Measurements from ENCODE around the gene FRY. TPM values are rescaled to one million over a fixed set of nuclear protein-coding genes. Genes with fewer than 3 reads are reported as not detected.

The FRY gene
- total RNA-seq, 1 experiment from 2014 or later: 1.3 TPM

DNA sequence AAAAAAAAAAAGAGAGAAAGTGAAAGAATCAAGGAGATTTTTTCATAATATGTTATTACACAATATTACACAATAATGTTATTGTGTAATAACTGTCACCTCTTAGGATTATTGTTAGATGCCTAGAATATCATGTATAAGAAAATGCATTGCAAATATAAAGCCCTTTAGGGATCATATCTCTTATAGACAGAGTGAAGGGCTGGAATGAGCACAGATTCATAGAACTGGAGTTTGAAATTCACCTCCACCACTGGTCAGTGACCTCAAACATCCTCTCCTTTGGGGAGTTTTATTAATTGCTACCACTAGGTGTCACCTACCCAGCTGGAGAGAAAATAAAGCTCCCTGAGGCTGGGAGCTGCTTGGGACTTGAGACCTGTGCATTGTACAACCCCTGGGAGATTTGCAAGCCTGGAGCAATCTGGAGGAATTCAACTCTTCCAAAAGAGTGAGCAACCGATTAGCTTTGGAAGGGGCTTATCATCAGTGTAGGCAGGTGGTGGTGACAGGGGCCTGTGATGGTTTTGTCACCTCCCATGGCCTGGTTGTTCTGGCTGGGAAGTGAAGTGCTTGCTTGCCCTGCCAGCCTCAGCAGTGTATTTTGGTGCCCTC lies 30.3 kb upstream of the FRY start:
- Histone ChIP-seq H4K20me1 (ENCODE audit: low read length) (no peaks in the 10 kb centered on the region), H3K9ac (ENCODE audit: low read length) (no peak overlapping the region), H3K4me3 (ENCODE audit: low read length) (no peak overlapping the region), H3K4me1 (ENCODE audit: insufficient read depth, low read length) (peaks cover 5% of the 10 kb centered on the region), H3F3A (ENCODE audit: low read length, unreplicated experiment) (no peaks in the 10 kb centered on the region), H3K27me3 (ENCODE audit: low read length) (no peaks in the 10 kb centered on the region), H3K27ac (ENCODE audit: low read length) (no peak overlapping the region), H3K4me2 (ENCODE audit: low read length) (no peak overlapping the region), H3K36me3 (ENCODE audit: low read depth, low read length) (no peaks in the 10 kb centered on the region), H3K9me3 (ENCODE audit: low read length) (no peaks in the 10 kb centered on the region), H3K9me2 (replicated peaks; ENCODE audit: low read length) (no peaks in the 10 kb centered on the region), H3K79me2 (ENCODE audit: low read length) (no peaks in the 10 kb centered on the region), H2AFZ (ENCODE audit: low read length) (no peak overlapping the region)
- ATAC-seq (no peak), DNase-seq (peak; percentile 60)
- TF ChIP-seq, protein P1, sequence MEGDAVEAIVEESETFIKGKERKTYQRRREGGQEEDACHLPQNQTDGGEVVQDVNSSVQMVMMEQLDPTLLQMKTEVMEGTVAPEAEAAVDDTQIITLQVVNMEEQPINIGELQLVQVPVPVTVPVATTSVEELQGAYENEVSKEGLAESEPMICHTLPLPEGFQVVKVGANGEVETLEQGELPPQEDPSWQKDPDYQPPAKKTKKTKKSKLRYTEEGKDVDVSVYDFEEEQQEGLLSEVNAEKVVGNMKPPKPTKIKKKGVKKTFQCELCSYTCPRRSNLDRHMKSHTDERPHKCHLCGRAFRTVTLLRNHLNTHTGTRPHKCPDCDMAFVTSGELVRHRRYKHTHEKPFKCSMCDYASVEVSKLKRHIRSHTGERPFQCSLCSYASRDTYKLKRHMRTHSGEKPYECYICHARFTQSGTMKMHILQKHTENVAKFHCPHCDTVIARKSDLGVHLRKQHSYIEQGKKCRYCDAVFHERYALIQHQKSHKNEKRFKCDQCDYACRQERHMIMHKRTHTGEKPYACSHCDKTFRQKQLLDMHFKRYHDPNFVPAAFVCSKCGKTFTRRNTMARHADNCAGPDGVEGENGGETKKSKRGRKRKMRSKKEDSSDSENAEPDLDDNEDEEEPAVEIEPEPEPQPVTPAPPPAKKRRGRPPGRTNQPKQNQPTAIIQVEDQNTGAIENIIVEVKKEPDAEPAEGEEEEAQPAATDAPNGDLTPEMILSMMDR (conservative IDR thresholded peaks at IDR 0.05; ENCODE audit: low read depth, low read length): peak; percentile 61
- TF ChIP-seq EZH2phosphoT487 (IDR thresholded peaks at IDR 0.05; ENCODE audit: borderline replicate concordance, low read length) (no peak), EZH2 (IDR thresholded peaks at IDR 0.05; ENCODE audit: low read length, unreplicated experiment) (no peak)
- CTCF ChIA-PET: no interaction called here
- BruUV-seq (replicated peaks): no TSS peak
- intact Hi-C loops (cut with micrococcal nuclease): no loop called here
- POLR2A ChIA-PET (ENCODE audit: unreplicated experiment): no interaction called here

DNA sequence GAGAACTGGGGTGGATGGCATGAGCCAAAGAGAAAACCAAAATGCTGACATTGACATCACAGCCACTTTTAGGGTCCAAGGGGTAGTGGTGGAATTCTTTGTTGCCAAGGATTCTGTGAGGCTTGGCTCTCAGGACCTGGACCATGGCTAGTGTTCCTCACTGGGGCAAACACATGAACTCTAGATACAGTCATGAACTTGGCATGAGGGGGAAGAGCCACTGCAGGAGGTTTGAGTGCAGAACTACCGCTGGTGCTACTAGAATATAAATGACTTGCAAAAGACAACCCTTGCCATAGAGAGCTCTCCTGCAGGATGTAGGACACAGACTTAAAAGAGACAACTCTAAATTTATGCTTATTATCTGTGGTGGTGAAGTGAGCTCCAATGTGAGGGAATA lies 29.8 kb upstream of the FRY start:
- ChIA-PET CTCF (no interaction called here), POLR2A (ENCODE audit: unreplicated experiment) (no interaction called here)
- Histone ChIP-seq H3K27me3 (ENCODE audit: low read length) (no peaks in the 10 kb centered on the region), H3K27ac (ENCODE audit: low read length) (no peak overlapping the region), H2AFZ (ENCODE audit: low read length) (no peak overlapping the region), H3K4me2 (ENCODE audit: low read length) (no peak overlapping the region), H3F3A (ENCODE audit: low read length, unreplicated experiment) (no peaks in the 10 kb centered on the region), H3K9ac (ENCODE audit: low read length) (no peak overlapping the region), H3K9me3 (ENCODE audit: low read length) (no peaks in the 10 kb centered on the region), H3K79me2 (ENCODE audit: low read length) (no peaks in the 10 kb centered on the region), H3K4me1 (ENCODE audit: insufficient read depth, low read length) (peaks cover 5% of the 10 kb centered on the region), H3K36me3 (ENCODE audit: low read depth, low read length) (no peaks in the 10 kb centered on the region), H3K9me2 (replicated peaks; ENCODE audit: low read length) (no peaks in the 10 kb centered on the region), H4K20me1 (ENCODE audit: low read length) (no peaks in the 10 kb centered on the region), H3K4me3 (ENCODE audit: low read length) (no peak overlapping the region)
- DNase-seq (no peak), ATAC-seq (no peak)
- no peak for TF ChIP-seq EZH2 (IDR thresholded peaks at IDR 0.05; ENCODE audit: low read length, unreplicated experiment)
- TF ChIP-seq EZH2phosphoT487 (IDR thresholded peaks at IDR 0.05; ENCODE audit: borderline replicate concordance, low read length): no peak
- TF ChIP-seq, protein P1 (conservative IDR thresholded peaks at IDR 0.05; ENCODE audit: low read depth, low read length): no peak
- BruUV-seq (replicated peaks): no TSS peak
- intact Hi-C loops (cut with micrococcal nuclease): no loop called here

DNA sequence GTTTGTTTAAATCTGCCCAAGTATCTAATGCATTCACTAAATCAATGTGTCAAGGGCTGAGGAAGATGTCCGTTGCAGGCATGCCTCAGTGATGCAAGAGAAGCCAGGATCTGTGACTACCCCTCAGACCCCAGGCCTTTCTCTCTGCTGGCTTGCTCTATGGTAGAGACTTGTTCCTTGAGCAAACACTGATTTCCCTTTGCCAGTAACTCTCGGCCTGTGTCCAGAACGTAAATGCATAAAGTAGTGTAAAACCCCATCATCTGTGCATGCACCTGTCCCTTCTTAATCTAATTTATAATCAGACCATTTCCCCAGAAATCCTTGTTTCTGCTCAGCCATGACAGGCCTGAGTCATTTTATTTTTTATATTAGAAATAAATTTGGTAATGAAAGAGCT lies 28.7 kb upstream of the FRY start:
- intact Hi-C loops (cut with micrococcal nuclease): no loop called here
- no peaks in the 10 kb centered on the region for H3F3A ChIP-seq (ENCODE audit: low read length, unreplicated experiment)
- BruUV-seq (replicated peaks): no TSS peak
- no peak overlapping the region for H3K27ac ChIP-seq (ENCODE audit: low read length)
- TF ChIP-seq EZH2phosphoT487 (IDR thresholded peaks at IDR 0.05; ENCODE audit: borderline replicate concordance, low read length) (no peak), EZH2 (IDR thresholded peaks at IDR 0.05; ENCODE audit: low read length, unreplicated experiment) (no peak)
- TF ChIP-seq, protein P1 (conservative IDR thresholded peaks at IDR 0.05; ENCODE audit: low read depth, low read length): no peak
- H2AFZ ChIP-seq (ENCODE audit: low read length): no peak overlapping the region
- no peaks in the 10 kb centered on the region for H3K9me3 ChIP-seq (ENCODE audit: low read length)
- H3K4me1 ChIP-seq (ENCODE audit: insufficient read depth, low read length): peaks cover 5% of the 10 kb centered on the region
- no peaks in the 10 kb centered on the region for H4K20me1 ChIP-seq (ENCODE audit: low read length)
- no peaks in the 10 kb centered on the region for H3K27me3 ChIP-seq (ENCODE audit: low read length)
- H3K9me2 ChIP-seq (replicated peaks; ENCODE audit: low read length): no peaks in the 10 kb centered on the region
- H3K9ac ChIP-seq (ENCODE audit: low read length): no peak overlapping the region
- ChIA-PET POLR2A (ENCODE audit: unreplicated experiment) (no interaction called here), CTCF (no interaction called here)
- DNase-seq (no peak), ATAC-seq (no peak)
- H3K79me2 ChIP-seq (ENCODE audit: low read length): no peaks in the 10 kb centered on the region
- H3K4me2 ChIP-seq (ENCODE audit: low read length): no peak overlapping the region
- H3K36me3 ChIP-seq (ENCODE audit: low read depth, low read length): no peaks in the 10 kb centered on the region
- H3K4me3 ChIP-seq (ENCODE audit: low read length): no peak overlapping the region

All from PC-3 (cell line).